Activated CD8-positive, alpha-beta T cell treated with anti-CD3 and anti-CD28 coated beads for 36 hours (primary cell): ENCODE data around the gene SPO11. TPM values are rescaled to one million over a fixed set of nuclear protein-coding genes. Genes with fewer than 3 reads are reported as not detected.

ENCODE experiments used
- ATAC-seq: fragments of 200-7000 bp; cut with Tn5 transposase; one replicate; pipeline ENCODE4 v1.10.0; 2021; ENCODE audit warnings: mild to moderate bottlenecking, moderate library complexity
- CTCF ChIA-PET: fragments of 350-600 bp; sonication (Branson Sonifier 250); formaldehyde crosslinking; loops from one replicate; lab custom pipeline; 2021; ENCODE audit warnings: antibody characterized with exemption; lab: Charles Lee
- POLR2A ChIA-PET: fragments of 350-600 bp; sonication (Branson Sonifier 250); formaldehyde crosslinking; loops from one replicate; lab custom pipeline; 2021; ENCODE audit warnings: antibody characterized with exemption; lab: Charles Lee
- DNase-seq: peaks from one replicate; pipeline ENCODE4 v3.0.0-alpha.2; 2020
- H3K27ac Mint-ChIP-seq: one replicate; pipeline ENCODE4 v1.8.0; 2021; ENCODE audit warnings: mild to moderate bottlenecking, mixed read lengths
- H3K27me3 Mint-ChIP-seq: one replicate; pipeline ENCODE4 v1.8.0; 2021; ENCODE audit warnings: mixed read lengths
- H3K36me3 Mint-ChIP-seq: one replicate; pipeline ENCODE4 v1.8.0; 2021; ENCODE audit warnings: low read depth, mixed read lengths
- H3K4me1 Mint-ChIP-seq: one replicate; pipeline ENCODE4 v1.8.0; 2021; ENCODE audit warnings: low read depth, mixed read lengths
- H3K4me3 Mint-ChIP-seq: one replicate; pipeline ENCODE4 v1.8.0; 2021; ENCODE audit warnings: mild to moderate bottlenecking, moderate library complexity, mixed read lengths
- H3K9me3 Mint-ChIP-seq: one replicate; pipeline ENCODE4 v1.8.0; 2021; ENCODE audit warnings: mixed read lengths
- CTCF ChIP-seq: fragments of 200-600 bp; IDR thresholded peaks from one replicate; pipeline ENCODE4 v1.8.0; 2022; ENCODE audit warnings: antibody characterized with exemption, mild to moderate bottlenecking
- intact Hi-C: fragments of 100-400 bp; cut with micrococcal nuclease; formaldehyde crosslinking; loops from one replicate; pipeline ENCODE4 v1.10.0; 2022
- total RNA-seq, 2 experiments: library from RNA; stranded (reverse); gene quantifications; one replicate each; pipeline ENCODE4 v1.2.3, GENCODE V29; 2021

The SPO11 gene
- total RNA-seq, 2 experiments from 2014 or later: not detected

- H3K9me3 Mint-ChIP-seq: no peaks in the 10 kb centered on the region
- peaks cover 54% of the 10 kb centered on the region for H3K36me3 Mint-ChIP-seq
- H3K4me1 Mint-ChIP-seq: peaks cover 28% of the 10 kb centered on the region
- POLR2A ChIA-PET: interaction anchor here (0.8 to 3.5 kb wide), 6 partner anchors 8 to 128 kb away, joined by 3 to 12 read pairs (median 4); no protein-coding TSS in a partner anchor
- DNase-seq (no peak), ATAC-seq (no peak)
- peak overlapping the region; percentile 19 for H3K27ac Mint-ChIP-seq
- intact Hi-C loops: no loop called here
- no peak overlapping the region for H3K4me3 Mint-ChIP-seq
- CTCF ChIA-PET: interaction anchor here (2.2 kb wide), 1 partner anchor 23 kb away, joined by 9 read pairs; no protein-coding TSS in a partner anchor
- no peaks in the 10 kb centered on the region for H3K27me3 Mint-ChIP-seq
- no peak for TF ChIP-seq CTCF
Measured at GRCh38 chr20:57374931-57375651, 45.5 kb downstream of the SPO11 start.

GRCh38 chr20:57375652-57376230 is 46.1 kb downstream of the SPO11 start:
- no peaks in the 10 kb centered on the region for H3K27me3 Mint-ChIP-seq
- POLR2A ChIA-PET: interaction anchor here (0.8 to 3.5 kb wide), 4 partner anchors 9 to 57 kb away, joined by 3 to 12 read pairs (median 4); no protein-coding TSS in a partner anchor
- H3K4me1 Mint-ChIP-seq: peaks cover 28% of the 10 kb centered on the region
- DNase-seq (no peak), ATAC-seq (no peak)
- TF ChIP-seq CTCF: no peak
- H3K4me3 Mint-ChIP-seq: no peak overlapping the region
- H3K9me3 Mint-ChIP-seq: no peaks in the 10 kb centered on the region
- CTCF ChIA-PET: interaction anchor here (0.9 to 2.2 kb wide), 3 partner anchors 22 to 123 kb away, joined by 3 to 9 read pairs (median 4); no protein-coding TSS in a partner anchor
- peaks cover 47% of the 10 kb centered on the region for H3K36me3 Mint-ChIP-seq
- intact Hi-C loops: no loop called here
- peak overlapping the region; percentile 19 for H3K27ac Mint-ChIP-seq

GRCh38 chr20:57377350-57377749 is 47.7 kb downstream of the SPO11 start:
- CTCF ChIA-PET: interaction anchor here (1.0 to 1.6 kb wide), 3 partner anchors 19 to 207 kb away, joined by 3 to 4 read pairs (median 3); no protein-coding TSS in a partner anchor
- POLR2A ChIA-PET: interaction anchor here (1.5 kb wide), 2 partner anchors 15 to 16 kb away, joined by 3 to 4 read pairs; no protein-coding TSS in a partner anchor

GRCh38 chr20:57378107-57378506 is 48.5 kb downstream of the SPO11 start:
- no peak for ATAC-seq
- no peak for TF ChIP-seq CTCF
- no peak for DNase-seq
- Mint-ChIP-seq H3K4me3 (no peak overlapping the region), H3K36me3 (peaks cover 37% of the 10 kb centered on the region), H3K9me3 (no peaks in the 10 kb centered on the region), H3K27me3 (no peaks in the 10 kb centered on the region), H3K27ac (no peak overlapping the region), H3K4me1 (peaks cover 40% of the 10 kb centered on the region)
- intact Hi-C loops: no loop called here
- ChIA-PET CTCF (interaction anchor here (1.0 to 3.3 kb wide), 3 partner anchors 14 to 207 kb away, joined by 3 to 18 read pairs (median 5); no protein-coding TSS in a partner anchor), POLR2A (interaction anchor here (0.6 to 1.5 kb wide), 4 partner anchors 12 to 251 kb away, joined by 3 to 4 read pairs (median 4); no protein-coding TSS in a partner anchor)

More at GRCh38 chr20:57377350-57377749, 47.7 kb downstream of the SPO11 start:
- Mint-ChIP-seq H3K27me3 (no peaks in the 10 kb centered on the region), H3K4me3 (no peak overlapping the region), H3K4me1 (peaks cover 34% of the 10 kb centered on the region), H3K9me3 (no peaks in the 10 kb centered on the region), H3K27ac (no peak overlapping the region), H3K36me3 (peaks cover 37% of the 10 kb centered on the region)
- ATAC-seq (no peak), DNase-seq (no peak)
- TF ChIP-seq CTCF: no peak
- intact Hi-C loops: no loop called here
